Fibroblast of skin of back (primary cell): ENCODE measurements around the gene MAD2L1BP. TPM values are rescaled to one million over a fixed set of nuclear protein-coding genes. Genes with fewer than 3 reads are reported as not detected.
"Not testable (repeated sequence)": the region's sequence is repeated elsewhere in the genome, so short reads cannot be mapped to it uniquely, and the experiment has no call there.

Experiments
- DNase-seq: peaks from one replicate; pipeline ENCODE4 v3.0.0-alpha.2; 2013
- polyA plus RNA-seq, 2 experiments: library from polyadenylated mRNA; unstranded; fragments of 120-200 nt; gene quantifications; one replicate each; pipeline ENCODE4 v1.2.1, GENCODE V29; 2013; ENCODE audit not compliant: insufficient read length in 2 of 2

MAD2L1BP gene, protein sequence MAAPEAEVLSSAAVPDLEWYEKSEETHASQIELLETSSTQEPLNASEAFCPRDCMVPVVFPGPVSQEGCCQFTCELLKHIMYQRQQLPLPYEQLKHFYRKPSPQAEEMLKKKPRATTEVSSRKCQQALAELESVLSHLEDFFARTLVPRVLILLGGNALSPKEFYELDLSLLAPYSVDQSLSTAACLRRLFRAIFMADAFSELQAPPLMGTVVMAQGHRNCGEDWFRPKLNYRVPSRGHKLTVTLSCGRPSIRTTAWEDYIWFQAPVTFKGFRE
- 24.7 TPM for polyA plus RNA-seq (2013, experiment 1 of 2; ENCODE audit: insufficient read length)
- polyA plus RNA-seq (2013, experiment 2 of 2; ENCODE audit: insufficient read length), result 15.1 TPM

DNA sequence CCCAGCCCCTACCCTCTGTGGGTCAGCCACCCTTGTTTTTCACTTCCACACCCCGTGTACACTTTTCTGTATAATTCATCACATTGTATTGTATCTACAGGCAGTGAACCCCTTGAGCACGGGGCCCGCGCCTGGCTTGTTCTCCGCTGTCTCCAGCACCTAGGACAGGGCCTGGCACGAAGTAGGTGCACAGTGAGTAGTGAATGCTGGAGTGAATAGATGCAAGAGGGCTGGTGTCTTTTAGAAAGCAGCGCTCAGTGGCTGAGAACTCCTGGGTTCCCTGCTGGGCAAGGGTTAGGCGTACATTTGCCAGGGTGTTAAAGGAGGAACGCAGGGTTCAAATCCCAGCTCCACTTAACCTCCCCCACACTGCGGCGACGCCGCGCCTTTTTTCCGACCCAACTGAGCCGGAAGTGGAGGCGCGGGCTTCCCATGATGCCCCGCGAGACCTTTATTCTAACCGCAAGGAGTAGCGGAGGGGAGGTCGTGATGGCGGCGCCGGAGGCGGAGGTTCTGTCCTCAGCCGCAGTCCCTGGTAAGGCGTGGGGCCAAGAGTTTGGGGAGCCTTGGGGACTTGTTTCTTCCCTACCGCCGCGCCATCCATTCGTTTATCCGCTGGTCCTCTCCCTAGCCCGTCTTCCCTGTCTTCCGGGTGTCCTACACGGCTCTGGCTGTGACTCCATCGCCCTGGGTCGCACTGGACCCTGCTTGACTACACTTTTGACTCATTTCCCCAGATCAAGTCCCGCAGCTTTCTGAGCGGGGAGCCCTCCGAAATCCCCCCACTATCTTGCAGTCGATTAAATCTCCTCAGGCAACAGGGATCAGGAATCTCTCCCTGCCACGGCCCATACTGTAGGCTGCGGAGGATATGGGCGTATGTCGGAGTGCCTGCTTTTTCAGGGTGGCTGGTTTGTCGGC is at the start of gene MAD2L1BP:
MAD2L1BP (plus strand) TSS at position 454 of the 921 bp plus-strand sequence; CDS start at position 490, 36 bp downstream.
- peak; percentile 79 for DNase-seq

DNA sequence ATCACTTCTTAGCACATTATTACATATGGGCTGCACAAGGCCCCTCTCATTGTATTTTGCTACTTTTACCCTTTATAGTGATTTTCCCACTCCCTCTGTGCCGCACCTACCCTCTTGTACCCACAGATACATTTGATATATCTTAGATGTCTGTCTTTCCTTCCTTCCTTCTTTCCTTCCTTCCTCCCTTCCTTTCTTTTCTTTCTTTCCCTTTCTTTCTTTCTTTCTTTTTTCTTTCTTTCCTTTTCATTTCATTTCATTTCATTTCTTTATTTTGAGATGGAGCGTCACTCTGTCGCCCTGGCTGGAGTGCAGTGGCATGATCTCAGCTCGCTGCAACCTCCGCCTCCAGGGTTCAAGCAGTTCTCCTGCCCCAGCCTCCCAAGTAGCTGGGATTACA is 47.4 kb upstream of the MAD2L1BP start:
- no peak for DNase-seq

DNA sequence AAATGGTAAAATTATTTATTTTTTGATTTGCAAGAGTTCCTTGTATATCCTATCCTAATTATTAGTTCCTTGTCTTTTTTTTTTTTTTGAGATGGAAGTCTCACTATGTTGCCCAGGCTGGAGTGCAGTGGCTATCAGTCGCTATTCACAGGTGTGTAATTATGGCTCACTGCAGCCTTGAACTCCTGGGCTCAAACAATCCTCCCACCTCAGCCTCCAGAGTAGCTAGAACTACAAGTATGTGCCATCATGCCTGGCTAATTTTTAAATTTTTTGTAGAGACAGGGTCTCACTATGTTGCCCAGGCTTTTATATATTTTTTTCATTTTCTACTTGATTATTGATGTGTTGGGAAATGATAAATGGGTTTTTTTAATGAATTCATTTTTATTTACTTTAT is 46.1 kb upstream of the MAD2L1BP start:
- DNase-seq, result not testable (repeated sequence)

DNA sequence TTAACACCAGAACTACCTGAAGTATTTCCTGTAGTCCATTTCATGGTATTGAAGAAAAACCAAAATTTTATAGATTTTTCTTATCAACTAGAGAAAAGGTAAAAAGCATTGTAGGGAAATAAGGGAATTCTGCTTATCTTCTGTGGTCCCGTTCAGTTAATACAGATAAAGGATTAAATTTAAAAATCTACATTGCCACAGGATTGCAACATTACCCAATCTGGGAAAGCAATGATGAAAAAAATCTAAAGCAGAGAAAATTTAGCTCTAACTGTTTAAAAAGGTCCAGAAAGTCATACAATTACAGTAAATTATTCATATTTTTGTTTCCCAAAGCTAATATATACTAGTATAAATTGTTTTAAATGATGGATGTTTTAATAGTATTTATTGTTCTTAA is 41.7 kb upstream of the MAD2L1BP start:
- DNase-seq, result no peak

DNA sequence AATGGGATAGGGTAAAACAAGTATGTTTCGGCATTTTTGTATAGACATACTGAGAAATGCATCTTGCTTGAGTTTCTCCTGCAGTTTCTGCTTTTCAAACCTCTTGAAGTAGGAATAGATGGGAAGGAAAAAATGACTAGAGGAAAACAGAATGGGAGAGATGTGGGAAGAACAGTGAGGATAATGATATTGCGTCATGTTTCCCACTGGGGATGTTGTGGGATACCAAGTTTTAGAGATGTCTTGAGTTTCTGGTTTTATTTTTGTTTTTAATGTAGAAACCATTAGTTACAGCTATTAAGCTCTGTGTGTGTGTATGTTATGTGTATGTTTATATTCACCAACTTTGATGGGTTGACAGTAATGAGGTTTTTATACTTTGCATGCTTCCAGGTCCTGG is 35.0 kb upstream of the MAD2L1BP start:
- DNase-seq, result no peak

DNA sequence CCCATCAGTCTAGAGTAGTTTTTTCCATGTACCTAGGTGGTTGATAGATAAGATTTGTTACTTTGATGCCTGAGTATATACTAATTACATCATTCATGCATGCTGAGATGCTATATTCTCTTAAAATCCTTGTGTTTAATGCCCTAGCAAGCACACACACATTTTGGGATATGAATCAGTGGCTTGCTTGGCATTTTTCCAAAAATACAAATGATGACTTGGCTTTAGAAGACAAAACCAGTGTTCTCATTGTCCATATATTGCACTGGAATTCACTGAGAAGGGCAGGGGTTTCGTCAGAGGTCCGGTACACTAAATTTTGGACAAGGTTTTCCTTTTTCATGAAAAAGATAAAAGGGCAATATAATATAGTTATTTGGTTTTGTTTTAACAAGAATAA is 31.5 kb upstream of the MAD2L1BP start:
- peak; percentile 71 for DNase-seq

DNA sequence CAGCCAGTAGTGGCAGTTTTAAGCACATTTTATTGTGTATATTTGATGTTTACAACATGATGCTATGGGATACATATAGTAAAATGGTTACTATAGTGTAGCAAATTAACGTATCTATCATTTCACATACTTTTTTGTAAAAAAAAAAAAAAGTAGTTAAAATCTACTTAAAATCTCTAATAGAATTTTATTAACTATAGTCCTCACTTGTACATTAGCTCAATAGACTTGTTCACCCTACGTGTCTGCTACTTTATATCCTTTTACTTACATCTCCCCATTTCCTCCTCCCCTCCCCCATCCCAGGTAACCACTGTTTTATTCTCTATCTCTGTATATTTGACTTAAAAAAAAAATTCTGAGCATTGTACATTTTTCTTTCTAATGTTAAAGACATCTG is 29.6 kb upstream of the MAD2L1BP start:
- no peak for DNase-seq

DNA sequence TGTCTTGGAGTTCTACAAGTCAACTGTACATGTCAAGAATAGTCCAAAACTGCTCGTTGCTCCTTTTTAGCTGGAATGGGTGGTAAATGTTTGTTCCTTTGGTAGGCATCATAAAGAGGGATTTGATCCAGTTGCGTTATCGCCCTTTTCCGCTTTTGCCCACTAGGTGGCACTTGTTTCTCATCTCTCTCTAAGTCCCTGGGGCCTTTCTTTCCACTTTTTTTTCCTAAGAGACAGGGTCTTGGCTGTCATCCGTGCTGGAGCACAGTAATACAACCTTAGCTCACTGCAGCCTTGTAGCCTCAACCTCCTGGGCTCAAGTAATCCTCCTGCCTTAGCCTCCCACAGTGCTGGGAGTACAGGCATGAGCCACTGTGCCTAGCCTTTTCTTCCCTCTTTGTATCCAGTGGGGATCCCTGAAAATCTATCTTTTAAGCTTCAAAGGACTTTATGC is 27.3 kb upstream of the MAD2L1BP start:
- peak; percentile 77 for DNase-seq

DNA sequence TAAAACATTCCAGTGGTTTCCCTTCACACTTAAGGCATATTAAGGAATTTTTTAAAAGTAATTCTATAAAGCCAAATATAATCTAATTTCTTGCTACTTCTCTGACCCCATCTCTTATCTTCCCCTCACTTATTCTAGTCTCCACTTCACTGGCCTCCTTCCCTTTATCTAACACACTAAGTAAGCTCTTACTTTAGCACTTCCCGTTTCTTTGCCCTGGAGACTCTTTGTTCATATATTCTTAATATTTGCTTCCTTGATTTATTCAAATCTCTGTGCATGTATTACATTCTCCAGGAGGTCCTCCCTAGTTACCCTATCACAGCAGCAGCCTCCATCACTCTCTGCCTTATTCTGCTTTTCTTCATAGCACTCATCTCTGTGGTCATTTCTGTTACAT is 26.8 kb upstream of the MAD2L1BP start:
- DNase-seq, result no peak

DNA sequence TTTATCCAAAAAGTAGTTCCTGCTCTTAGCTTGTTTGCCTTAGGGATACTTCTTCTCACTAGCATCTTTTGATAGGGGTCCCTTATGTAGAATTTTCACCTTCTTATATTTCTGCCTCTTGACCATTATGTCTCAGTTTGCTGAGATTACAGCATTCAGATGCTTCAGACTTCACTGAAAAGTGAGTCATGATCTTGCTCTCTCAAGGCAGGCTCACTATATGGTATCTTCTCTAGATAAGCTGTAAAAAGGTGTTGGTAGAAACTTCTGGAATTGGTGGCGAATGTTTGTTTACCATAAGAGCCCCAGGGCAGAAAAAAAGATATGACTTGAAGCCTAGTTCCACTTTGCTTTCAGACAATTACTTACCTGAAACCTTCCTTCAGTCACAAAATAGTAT is 26.2 kb upstream of the MAD2L1BP start:
- DNase-seq, result no peak

DNA sequence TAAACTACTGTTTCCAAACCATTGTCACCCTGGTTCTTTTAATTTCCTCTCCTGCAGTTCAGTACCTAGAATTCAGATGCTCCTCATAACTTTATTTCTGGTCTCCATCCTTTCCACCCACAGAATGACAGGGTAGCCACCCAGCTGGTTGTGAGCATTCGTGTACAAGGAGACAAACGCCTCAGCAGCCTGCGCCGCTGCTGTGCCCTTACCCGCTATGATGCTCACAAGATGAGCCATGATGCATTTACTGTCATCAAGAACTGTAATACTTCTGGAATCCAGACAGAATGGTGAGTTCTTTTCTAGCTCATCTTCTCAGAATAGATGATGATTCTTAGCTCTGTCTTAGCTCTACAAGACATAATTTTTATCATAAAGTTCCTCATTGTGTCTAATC is 25.2 kb upstream of the MAD2L1BP start:
- DNase-seq, result no peak

DNA sequence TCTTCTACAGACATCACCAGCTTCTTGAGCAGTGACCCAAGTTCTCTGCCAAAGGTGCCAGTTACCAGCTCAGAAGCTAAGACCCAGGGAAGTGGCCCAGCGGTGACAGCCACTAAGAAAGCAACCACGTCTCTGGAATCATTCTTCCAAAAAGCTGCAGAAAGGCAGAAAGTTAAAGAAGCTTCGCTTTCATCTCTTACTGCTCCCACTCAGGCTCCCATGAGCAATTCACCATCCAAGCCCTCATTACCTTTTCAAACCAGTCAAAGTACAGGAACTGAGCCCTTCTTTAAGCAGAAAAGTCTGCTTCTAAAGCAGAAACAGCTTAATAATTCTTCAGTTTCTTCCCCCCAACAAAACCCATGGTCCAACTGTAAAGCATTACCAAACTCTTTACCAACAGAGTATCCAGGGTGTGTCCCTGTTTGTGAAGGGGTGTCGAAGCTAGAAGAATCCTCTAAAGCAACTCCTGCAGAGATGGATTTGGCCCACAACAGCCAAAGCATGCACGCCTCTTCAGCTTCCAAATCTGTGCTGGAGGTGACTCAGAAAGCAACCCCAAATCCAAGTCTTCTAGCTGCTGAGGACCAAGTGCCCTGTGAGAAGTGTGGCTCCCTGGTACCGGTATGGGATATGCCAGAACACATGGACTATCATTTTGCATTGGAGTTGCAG is 21.8 kb upstream of the MAD2L1BP start:
- no peak for DNase-seq

DNA sequence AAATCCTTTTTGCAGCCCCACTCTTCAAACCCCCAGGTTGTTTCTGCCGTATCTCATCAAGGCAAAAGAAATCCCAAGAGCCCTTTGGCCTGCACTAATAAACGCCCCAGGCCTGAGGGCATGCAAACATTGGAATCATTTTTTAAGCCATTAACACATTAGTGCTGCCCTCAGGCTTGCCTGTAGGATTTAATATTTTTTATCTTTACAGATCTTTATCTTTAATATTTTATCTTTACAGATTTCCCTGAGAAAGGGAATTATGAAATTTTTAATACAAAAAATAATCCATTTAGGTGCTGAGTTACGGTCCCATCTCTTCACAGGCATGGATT is 21.3 kb upstream of the MAD2L1BP start:
- no peak for DNase-seq

DNA sequence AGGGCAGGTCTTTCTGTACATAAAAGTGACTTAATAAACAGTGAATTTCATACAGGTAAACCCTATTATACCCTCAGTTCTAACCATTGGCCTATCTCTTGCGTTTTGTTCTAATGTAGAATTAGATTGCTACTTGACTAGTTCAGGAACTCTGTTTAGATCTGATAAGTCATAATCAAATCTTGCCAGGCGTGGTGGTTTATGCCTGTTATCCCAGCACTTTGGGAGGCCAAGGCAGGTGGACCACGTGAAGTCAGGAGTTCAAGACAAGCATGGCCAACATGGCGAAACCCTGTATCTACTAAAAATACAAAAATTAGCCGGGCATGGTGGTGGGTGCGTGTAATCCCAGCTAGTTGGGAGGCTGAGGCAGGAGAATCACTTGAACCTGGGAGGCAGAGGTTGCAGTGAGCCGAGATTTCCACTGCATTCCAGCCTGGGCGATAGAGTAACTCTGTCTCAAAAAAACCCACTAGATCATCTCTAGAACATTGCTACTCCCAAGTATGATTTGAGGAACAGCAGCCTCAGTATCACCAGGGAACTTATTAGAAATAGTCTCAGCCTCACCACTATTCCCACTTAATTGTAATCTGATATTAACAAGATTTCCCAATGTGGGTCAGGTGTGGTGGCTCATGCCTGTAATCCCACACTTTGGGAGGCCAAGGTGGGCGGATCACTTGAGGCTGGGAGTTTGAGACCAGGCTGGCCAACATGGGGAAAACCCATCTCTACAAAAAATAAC is 18.7 kb upstream of the MAD2L1BP start:
- no peak for DNase-seq

DNA sequence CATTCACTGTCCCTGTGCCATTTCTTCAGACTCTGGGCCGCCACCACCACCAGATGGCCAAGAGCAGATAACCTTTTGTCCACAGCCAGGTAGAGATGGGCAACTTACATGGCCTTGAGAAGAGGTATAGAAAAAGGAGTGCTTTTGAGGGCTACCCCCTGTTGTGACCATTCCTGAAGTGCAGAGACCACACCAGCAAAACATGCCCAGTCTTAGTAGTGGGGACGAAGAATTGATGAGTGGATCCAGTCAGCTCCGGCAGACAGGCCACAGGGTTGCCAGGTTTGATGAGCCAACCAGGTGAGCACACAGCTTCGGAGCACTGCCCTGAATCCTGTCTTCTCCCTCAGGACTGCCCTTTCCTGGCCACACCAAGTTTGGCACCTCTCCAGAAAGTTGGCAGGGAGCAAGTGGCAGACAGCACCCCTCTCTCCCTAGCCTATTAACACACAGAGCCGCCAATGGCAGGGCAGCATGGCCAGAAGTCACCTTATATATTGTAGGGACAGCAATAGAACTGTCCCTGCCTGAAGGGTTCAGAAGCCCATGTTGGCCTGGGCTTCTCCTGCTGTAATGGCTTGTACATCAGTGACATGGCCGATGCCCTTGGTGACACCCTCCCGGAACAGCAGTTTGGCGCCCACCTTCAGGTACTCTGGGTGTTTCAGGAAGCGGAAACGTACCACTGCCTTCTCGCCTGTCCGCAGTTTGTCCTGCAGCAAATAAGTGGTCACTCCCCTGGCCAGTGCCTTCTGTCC is 14.4 kb upstream of the MAD2L1BP start:
- no peak for DNase-seq

DNA sequence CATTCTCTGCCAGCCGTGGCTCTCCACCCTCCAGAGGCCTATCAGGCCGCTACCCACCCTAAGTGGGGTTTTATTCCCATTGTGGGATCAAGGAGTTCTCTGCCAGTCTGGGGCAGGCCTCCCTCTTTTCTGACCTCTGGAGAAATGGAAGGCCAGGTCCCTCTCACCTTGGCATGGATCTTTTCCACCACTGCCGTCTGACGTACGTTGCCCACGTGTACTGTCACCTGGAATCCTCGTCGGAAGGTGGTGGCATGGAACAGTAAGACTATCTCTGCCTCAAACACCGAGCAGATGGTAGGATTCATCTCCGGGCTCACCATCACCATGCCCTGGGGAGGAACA is 13.8 kb upstream of the MAD2L1BP start:
- DNase-seq, result no peak

DNA sequence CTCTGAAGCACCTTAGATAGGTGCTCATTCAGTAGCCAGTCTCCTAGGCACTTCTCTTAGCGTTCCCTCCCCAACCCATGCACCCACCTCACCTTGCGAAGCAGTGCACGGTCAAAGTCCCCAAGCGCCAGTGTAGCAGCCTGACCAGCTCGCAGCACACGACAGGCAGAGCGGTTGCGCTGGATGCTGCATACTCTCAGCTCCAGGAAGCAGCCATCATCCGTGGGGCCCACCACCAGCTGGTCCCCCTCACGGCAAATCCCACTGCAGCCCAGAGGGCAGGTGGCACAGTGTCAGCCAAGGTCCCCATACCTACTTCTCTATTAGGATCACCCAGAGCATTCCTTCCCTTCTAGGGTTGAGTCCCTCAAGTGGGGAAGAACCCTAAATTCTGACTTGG is 13.1 kb upstream of the MAD2L1BP start:
- DNase-seq, result no peak

DNA sequence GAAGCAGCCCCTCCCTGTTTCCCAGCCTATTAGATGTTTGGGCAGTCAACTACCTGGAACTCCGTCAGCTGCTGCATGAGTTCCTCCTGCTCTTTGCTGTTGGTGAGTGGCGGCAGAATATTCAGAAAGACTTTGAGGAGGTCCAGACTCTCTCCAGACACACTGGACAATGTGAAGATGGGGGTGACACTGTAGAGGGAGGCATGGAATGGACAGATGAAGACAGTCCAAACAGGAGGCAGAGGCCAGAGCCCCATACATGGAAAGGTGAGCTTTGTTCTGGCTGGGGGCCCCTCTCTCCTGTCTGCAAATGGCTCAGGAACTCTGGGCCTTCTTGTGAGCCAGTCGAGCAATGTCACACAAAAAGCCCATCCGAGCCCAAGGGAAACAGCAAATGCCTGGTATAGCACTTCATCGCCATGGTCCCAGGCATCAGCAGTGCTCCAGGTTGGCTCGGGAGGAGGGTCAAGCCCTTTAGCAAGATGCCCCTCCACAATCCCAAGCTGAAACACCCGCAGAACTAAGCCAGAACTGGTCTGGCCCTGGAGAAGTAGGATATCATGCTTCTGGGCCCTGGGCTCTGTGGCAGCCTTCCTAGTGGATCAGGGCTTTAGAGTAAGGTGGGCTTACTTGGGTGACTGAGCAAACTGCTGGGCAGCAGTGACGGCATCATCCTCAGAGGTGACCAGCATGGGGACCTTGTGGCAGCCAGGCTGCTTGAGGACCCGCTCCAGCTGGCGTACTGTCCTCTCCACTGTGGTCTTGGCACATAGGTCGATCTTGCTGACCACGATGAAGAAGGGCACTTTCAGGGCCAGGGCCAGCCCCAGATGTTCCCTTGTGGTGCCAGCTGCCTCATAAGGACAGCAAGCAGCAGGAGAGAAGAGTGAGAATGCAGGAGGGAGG is 11.5 kb upstream of the MAD2L1BP start:
- DNase-seq, result no peak

DNA sequence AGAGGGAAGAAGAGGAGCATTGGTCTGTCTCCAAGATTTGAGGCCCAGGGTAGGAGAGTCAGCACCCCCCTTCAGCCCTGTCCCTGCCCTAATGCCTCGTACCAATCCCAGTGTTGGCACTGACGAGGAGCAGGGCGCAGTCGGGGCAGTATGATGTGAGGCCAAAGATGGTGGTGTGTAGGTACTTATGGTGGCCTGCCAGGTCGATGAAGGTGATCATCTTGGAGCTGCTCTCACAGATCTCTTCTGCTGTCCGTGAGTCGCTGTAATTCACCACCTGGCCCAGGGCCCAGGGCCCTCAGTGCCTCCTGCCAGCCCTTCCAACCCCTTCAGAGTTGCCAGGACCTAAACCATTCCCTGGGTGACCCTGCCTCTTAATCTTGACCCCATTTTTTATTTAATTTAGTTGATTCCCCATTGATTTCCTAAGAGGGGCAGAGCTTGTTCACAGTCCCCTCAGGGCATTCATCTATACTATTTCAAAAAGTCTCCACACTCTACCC is 10.8 kb upstream of the MAD2L1BP start:
- DNase-seq, result no peak

DNA sequence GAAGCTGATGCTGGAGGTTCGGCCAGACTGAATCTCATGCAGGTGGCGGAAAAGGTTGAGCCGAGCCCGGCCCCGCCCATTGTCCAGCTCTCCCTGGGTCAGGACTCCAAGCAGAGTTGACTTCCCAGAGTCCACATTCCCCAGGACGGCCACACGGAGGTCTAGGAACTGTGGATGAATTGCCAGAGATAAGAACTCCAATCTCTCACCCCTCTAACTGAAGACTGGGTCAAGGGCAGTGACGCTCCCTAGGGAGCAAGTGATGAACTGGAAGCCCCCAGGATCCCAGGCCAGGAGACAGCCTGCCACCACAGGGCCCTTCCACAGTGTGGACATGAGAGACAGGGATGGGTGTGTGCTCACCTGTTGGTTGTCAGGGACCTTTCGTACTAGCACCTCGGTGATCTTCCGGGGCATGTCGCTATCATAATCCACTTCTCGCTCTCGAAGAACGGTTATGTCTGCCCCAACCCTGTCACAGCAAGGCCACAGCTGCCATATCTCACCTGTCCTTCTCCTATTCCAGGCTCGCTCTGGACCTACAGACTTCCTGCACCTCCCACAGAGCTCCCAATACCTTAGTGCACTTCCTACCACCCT is 10.1 kb upstream of the MAD2L1BP start:
- no peak for DNase-seq
